ENCODE results near the gene DBN1.
"Not testable (repeated sequence)": the region's sequence is repeated elsewhere in the genome, so short reads cannot be mapped to it uniquely, and the experiment has no call there.

DBN1 gene

DNA sequence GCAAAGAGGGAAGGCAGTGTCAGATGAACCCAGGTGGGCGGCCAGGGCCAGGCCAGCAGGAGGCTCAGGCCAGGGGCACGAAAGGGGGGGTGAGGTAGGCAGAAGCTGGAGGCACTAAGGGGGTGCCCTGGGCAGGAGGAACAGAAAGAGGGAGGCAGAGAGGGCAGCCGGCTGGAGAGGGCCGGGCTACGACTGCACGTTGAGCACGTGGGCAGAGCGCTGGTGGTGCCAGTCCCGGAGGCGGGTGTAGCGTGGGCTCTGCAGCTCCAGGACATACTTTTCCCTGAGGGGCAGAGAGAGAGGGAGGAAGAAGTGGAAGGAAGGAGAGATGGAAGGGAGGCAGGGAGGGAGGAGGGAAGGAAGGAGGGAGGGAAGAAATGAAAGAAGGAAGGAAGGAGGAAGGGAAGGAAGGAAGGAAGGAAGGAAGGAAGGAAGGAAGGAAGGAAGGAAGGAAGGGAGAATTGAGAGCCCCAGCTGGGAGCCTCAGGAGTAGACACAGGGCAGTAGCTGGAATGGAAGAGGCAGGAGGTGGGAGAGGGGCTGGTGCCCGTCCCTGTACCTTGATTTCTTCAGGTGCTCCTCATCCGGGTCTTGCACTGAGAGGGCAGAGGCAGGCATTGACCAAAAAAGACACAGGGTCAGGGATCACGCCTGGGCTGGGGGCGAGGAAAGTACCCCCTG lies 17.0 kb upstream of the DBN1 start:
- Histone ChIP-seq H3K4me3 (peak overlapping the region; percentile 98), H3K27ac (peak overlapping the region; percentile 91 to 100)
- DNase-seq (ENCODE audit: low spot score), result no peak
- TF ChIP-seq, protein P1, sequence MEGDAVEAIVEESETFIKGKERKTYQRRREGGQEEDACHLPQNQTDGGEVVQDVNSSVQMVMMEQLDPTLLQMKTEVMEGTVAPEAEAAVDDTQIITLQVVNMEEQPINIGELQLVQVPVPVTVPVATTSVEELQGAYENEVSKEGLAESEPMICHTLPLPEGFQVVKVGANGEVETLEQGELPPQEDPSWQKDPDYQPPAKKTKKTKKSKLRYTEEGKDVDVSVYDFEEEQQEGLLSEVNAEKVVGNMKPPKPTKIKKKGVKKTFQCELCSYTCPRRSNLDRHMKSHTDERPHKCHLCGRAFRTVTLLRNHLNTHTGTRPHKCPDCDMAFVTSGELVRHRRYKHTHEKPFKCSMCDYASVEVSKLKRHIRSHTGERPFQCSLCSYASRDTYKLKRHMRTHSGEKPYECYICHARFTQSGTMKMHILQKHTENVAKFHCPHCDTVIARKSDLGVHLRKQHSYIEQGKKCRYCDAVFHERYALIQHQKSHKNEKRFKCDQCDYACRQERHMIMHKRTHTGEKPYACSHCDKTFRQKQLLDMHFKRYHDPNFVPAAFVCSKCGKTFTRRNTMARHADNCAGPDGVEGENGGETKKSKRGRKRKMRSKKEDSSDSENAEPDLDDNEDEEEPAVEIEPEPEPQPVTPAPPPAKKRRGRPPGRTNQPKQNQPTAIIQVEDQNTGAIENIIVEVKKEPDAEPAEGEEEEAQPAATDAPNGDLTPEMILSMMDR (IDR thresholded peaks at IDR 0.05), result no peak

DNA sequence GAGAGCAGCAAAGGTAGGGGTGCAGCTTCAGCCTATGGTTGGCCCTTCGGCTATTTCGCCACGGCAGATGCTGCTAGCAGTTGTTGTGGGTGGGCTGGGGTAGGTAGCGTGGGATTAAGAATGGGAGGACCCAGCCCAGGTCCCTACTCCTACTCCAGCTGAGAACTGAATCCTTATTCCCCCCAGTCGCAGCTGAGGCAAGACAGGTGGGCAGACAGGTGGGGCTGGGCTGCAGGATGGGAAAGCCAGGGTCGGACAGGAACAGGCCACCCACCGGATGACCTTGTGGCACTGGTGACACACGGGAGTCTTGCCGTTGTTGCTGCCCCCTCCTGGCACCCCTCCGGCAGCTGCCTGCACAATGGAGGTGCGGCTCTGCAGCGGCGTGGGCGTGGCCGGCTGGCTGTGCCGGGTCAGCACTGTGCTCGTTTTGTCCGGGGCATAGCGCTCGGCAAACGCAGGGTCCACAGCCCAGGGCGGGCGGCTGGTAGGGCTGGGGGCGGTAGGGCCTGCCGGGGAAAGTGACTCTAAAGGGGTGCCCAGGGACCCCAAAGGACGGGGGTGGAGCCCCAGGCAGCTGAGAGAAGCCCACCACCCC lies 15.8 kb upstream of the DBN1 start:
- H3K27ac ChIP-seq, result peak overlapping the region; percentile 5 to 100
- no peak for DNase-seq (ENCODE audit: low spot score)
- TF ChIP-seq, protein P1 (IDR thresholded peaks at IDR 0.05), result no peak
- H3K4me3 ChIP-seq, result peak overlapping the region; percentile 20

DNA sequence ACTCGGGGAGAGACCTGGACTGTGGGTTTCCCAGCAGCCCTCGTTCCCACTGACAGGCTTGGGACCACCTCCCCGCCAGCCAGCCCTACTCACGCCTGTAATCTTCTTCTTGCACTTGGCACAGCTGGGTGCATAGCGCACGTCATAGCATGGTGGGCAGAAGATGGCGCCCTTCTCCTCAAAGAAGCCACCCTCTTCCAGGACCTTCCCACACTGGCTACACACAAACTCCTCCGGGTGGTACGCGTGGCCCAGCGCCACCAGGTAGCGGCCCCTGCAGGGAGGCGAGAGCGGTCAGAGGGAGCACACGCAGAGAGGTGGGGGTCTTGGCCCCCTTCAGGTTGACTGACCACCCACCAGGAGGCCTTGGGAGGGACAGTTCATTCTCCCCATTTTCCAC lies 14.5 kb upstream of the DBN1 start:
- TF ChIP-seq, protein P1 (IDR thresholded peaks at IDR 0.05), result no peak
- no peak for DNase-seq (ENCODE audit: low spot score)
- no peak overlapping the region for H3K4me3 ChIP-seq
- H3K27ac ChIP-seq, result peak overlapping the region in 1 of 2 donors; percentile 30

DNA sequence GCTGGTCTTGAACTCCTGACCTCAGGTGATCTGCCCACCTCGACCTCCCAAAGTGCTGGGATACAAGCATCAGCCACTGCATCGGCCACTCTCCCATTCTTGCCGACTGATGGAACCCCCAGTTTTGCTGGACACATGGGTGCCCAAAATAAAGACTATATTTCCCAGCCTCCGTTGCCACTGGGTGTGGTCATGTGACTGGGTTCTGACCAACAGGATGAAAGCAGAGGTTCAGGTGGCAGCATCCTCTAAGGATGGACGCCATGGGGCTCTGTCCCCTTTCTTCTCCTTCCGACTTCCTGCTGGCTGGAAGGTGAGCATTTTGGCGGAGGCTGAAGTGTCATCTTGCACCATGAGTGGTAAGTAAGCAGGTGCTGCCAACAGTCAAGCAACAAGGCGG lies 13.7 kb upstream of the DBN1 start:
- peak overlapping the region in 1 of 2 donors; percentile 30 for H3K27ac ChIP-seq
- TF ChIP-seq, protein P1 (IDR thresholded peaks at IDR 0.05), result no peak
- H3K4me3 ChIP-seq, result no peak overlapping the region
- DNase-seq (ENCODE audit: low spot score), result no peak

DNA sequence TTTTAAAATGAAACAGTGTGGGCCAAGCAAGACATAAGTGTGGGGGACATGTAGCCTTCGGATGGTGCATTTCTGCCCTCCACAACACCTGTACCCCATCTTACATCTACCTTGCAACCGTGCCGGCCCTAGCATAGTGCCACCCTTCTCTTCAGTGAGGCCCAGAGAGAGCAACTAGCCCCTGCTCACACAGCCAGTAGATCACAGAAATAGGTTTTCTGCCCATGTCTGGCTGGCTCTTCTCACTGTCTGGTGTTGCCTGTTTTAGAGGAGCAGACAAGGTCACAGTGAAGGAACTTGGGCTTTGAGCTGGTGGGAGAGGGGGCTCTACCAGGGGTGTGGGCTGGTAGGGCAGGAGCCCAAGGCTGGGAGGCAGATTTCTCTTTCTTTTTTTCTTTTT lies 12.8 kb upstream of the DBN1 start:
- Histone ChIP-seq H3K4me3 (no peak overlapping the region), H3K27ac (no peak overlapping the region)
- DNase-seq (ENCODE audit: low spot score), result no peak
- TF ChIP-seq, protein P1 (IDR thresholded peaks at IDR 0.05), result no peak

DNA sequence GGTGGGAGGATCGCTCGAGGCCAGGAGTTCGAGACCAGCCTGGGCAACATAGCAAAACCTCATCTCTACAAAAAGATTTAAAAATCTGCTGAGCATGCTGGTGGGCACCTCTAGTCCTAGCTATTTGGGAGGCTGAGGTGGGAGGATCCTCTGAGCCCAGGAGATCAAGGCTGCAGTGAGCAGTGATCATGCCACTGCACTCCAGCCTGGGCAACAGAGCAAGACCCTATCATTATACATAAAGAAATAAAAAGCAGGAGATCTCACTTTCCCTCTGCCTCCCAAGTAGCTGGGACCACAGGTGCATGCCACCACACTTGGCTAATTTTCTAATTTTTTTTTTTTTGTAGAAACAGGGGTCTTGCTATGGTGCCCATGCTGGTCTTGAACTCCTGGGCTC lies 12.3 kb upstream of the DBN1 start:
- not testable (repeated sequence) for H3K4me3 ChIP-seq; DNase-seq (ENCODE audit: low spot score)
- H3K27ac ChIP-seq, result peak overlapping the region in 1 of 2 donors; percentile 74

DNA sequence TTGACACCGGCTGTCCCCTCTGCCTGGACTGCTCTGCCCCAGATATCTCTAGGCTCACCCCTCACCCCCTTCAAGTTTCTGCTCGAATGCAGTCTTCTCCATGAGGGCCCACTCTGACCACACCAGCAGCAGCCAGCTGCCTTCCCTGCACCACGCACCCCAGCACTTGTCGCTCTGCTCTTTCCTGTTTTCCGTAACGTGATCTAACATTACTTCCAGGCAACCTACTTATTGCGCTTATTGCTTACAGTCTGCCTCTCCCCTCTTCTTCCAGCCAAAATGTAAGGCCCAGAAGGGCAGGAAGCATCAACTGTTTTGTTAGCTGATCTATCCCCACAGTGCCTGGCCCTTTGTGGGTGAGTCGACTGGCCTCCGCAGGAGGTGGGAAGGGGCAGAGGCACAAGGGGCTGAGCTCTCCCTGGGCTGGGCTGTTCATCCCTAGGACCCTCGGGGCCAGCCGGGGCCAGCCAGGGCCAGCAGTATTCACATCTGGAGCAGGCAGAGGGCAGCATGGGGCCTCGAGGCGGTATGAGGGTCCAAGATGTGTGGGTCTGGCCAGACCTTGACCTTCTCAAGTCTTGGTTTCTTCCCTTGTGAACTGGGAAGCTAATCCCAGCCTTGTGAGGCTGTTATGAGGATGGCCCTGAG lies 11.6 kb upstream of the DBN1 start:
- DNase-seq (ENCODE audit: low spot score), result no peak
- TF ChIP-seq, protein P1 (IDR thresholded peaks at IDR 0.05), result no peak
- peak overlapping the region; percentile 17 to 74 for H3K27ac ChIP-seq
- no peak overlapping the region for H3K4me3 ChIP-seq

Measured in coronary artery (tissue), 2 donors.